Measurements from ENCODE around the gene KRTAP24-1. TPM values are rescaled to one million over a fixed set of nuclear protein-coding genes. Genes with fewer than 3 reads are reported as not detected.

KRTAP24-1 gene
- total RNA-seq, 1 donor from 2014 or later = not detected

DNA sequence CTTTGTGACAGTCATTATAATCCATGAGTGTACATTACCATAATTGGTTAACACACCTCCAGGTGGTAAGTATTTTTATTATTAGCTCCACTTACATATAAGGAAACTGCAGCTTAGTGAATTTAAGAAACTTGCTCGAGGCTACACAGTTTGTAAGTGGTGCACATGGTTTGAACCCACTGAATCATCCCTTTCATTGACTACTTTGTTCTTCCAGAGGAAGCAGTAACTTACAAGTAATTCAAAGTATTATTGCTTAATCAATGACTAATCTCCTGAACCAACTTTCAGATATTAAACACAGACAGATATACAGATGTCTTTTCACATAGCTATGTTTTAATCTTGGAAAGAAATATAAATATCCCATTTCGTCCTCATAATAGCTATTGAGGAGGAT lies 48.1 kb downstream of the KRTAP24-1 start:
- no peak for DNase-seq (ENCODE audit: low read depth, low spot score)

GRCh38 chr21:30234050-30234449 lies 48.7 kb downstream of the KRTAP24-1 start:
- DNase-seq (ENCODE audit: low read depth, low spot score) = no peak

- no peak for DNase-seq (ENCODE audit: low read depth, low spot score)
Observed at GRCh38 chr21:30233228-30234020, 49.3 kb downstream of the KRTAP24-1 start.

DNA sequence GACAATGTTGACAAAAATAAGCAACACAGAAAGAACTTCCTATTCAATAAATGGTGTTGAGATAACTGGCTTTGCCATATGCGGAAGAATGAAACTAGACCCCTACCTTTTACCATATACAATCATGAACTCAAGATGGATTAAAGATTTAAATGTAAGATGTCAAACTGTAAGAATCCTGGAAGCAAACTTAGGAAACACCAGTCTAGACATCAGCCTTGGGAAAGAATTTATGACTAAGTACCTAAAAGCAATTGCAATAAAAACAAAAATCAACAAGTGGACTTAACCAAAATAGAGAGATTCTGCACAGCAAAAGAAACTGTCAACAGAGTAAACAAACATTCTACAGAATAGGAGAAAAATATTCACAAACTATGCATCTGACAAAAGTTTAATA lies 50.7 kb downstream of the KRTAP24-1 start:
- DNase-seq (ENCODE audit: low read depth, low spot score) = no peak

Other genes with a start within 250 kb of the KRTAP24-1 start
- not detected in 2 replicates for gene CLDN17, start 116.1 kb downstream of the KRTAP24-1 start, total RNA-seq
- gene CLDN8, start 66.9 kb downstream of the KRTAP24-1 start, total RNA-seq = not detected in 2 replicates
- not detected in 2 replicates for gene KRTAP25-1, start 6.6 kb upstream of the KRTAP24-1 start, total RNA-seq
- gene KRTAP26-1, start 37.4 kb upstream of the KRTAP24-1 start, total RNA-seq = not detected in 2 replicates
- gene KRTAP27-1, start 54.7 kb upstream of the KRTAP24-1 start, total RNA-seq = not detected in 2 replicates
- gene KRTAP23-1, start 65.7 kb upstream of the KRTAP24-1 start, total RNA-seq = not detected in 2 replicates
- gene KRTAP13-2, start 89.3 kb upstream of the KRTAP24-1 start, total RNA-seq = not detected in 2 replicates
- not detected in 2 replicates for gene KRTAP13-1, start 113.1 kb upstream of the KRTAP24-1 start, total RNA-seq
- gene KRTAP13-3, start 143.0 kb upstream of the KRTAP24-1 start, total RNA-seq = not detected in 2 replicates
- gene KRTAP13-4, start 147.3 kb upstream of the KRTAP24-1 start, total RNA-seq = not detected in 2 replicates
- gene KRTAP15-1, start 157.3 kb upstream of the KRTAP24-1 start, total RNA-seq = not detected in 2 replicates
- not detected in 2 replicates for gene KRTAP19-1, start 197.4 kb upstream of the KRTAP24-1 start, total RNA-seq
- not detected in 2 replicates for gene KRTAP19-2, start 204.5 kb upstream of the KRTAP24-1 start, total RNA-seq
- gene KRTAP19-3, start 209.1 kb upstream of the KRTAP24-1 start, total RNA-seq = not detected in 2 replicates
- gene KRTAP19-4, start 214.2 kb upstream of the KRTAP24-1 start, total RNA-seq = not detected in 2 replicates
- gene KRTAP19-5, start 219.2 kb upstream of the KRTAP24-1 start, total RNA-seq = not detected in 2 replicates

Data from pulmonary artery endothelial cell (primary cell).